ENCODE data around the gene UCP2.

Gene UCP2

DNA sequence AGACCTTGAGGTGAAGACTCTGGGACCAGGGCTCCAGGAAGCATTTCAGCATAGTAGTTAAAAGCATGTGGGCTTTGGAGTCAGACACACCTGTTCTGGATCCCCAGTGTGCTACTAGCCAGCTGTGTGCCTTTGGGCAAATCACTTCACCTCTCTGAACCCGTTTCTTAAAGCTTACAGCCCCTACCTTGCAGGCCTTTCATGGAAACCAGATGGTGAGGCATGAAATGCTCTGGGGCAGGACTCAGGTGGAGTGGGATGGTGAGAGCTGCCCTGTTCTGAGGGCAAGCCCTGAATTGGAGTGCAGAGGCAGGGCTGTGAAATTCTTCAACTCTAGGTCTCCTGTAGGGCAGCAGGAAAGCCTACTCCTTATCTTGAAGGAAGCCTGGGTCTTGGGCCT is 10.5 kb downstream of the UCP2 start:
- DNase-seq, result no peak

DNA sequence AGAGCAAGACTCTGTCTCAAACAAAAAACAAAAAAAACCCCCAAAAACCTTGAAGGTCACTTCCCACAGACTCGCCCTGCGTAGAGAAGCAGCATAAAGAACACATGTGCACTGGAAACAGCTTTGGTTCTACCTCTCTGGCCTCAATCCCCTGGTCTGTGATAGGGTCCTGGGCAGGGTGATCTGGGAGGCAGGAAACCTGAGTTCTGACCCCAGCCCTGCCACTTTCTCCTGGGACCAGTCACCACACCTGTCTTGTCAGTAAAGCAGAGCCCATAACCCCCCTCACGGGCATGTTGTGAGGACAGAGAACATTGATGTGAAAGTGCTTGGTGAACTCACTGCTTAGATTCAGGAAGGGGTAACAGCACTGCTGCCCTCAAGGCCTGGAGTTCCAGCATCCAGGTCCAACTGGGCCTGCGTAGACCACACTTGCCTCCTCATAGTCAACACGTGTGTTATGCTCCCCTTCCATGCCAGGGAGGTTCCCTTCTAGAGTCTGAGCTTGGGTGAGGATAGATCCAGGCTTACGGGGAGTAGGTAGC is 11.4 kb downstream of the UCP2 start:
- no peak for DNase-seq

DNA sequence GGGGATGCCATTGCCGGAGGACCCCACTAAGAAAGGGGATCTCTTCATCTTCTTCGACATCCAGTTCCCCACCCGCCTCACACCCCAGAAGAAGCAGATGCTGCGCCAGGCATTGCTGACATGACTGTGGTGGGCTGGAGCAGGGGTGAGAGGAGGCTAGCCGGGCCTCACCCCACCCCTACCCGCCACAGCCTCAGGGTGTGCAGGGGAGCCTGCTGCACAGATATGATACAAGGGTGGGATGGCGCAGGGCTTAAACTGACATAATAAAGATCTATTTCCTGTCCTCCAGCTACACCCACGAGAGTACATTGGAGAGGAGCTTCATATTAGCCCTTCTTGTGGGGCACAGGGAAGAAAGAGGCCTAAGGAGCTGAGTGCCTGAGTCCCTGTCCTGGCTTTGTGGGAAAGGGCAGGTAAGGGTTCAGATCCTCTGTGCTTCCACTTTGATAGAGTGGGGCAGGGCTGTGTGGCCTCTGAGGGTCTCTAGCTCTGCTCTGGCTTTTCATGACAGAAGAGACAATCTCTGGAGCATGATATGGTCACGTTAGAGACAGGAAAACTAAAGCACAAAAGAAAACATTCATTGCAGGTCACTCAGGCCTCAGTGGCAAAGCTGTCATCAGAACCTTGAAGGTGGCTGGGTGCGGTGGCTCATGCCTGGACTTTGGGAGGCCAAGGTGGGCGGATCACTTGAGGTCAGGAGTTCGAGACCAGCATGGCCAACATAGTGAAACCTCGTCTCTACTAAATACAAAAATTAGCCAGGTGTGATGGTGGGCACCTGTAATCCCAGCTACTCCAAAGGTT is 12.4 kb downstream of the UCP2 start:
- no peak for DNase-seq

DNA sequence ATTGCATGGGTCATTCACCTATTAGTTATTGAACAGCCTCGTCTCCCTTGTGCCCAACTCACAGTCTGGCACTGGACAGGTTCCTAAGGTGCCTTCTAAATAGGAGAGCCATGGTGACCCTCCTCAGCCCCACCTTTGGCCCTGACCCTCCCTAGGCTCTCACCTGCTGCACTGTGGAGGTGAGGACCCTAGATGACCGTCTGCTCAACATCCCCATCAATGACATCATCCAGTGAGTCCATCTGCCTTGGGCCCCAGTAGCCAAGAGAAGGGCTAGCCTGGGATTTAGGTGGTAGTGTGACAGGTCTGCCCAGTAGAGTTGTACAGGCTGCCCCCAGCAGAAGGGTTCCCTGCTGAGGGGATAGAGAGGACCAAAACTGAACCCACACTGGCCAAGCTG is 13.6 kb downstream of the UCP2 start:
- DNase-seq, result no peak

DNA sequence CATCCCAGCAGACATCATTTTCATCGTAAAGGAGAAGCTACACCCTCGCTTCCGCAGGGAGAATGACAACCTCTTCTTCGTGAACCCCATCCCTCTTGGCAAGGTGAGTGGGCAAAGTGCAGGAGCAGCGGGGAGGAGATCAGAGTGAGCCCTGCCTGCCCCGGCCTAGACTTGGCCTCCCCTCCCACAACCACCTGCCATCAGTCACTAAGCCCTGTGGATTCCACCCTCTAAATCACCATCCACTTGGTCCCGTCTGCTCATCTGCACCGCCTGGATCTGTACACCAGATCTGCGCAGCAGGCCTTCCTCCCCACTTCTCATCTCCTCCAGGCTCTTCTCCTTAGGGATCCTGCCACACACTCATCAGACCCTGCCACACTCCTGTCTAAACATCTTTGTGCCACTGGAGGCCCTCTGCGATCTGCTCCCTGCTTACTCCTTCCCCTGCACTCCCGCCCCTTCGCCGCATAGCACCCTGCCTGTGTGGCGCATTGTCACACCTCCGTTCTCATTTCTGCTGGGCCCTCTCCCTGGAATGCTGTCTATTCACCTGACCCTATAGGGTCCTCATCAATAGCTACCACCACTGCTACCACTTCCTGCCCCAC is 14.2 kb downstream of the UCP2 start:
- DNase-seq, result no peak

DNA sequence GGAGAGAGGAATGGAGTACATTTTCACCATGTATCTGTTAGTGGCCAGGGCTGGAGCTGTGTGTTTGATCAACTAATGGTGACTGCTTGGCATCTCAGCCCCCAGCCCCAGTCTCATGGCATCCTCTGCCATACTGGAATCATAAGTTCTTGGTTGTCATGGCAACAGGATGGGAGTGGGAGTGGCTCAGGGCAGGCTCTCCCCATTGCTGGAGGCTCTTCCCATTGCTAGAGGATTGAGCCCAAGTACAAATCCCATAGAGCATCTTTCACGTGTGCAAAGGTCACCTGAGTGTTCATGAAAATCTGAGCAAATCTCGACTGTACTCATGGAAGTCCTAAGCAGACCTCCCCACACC is 16.9 kb downstream of the UCP2 start:
- DNase-seq, result no peak

DNA sequence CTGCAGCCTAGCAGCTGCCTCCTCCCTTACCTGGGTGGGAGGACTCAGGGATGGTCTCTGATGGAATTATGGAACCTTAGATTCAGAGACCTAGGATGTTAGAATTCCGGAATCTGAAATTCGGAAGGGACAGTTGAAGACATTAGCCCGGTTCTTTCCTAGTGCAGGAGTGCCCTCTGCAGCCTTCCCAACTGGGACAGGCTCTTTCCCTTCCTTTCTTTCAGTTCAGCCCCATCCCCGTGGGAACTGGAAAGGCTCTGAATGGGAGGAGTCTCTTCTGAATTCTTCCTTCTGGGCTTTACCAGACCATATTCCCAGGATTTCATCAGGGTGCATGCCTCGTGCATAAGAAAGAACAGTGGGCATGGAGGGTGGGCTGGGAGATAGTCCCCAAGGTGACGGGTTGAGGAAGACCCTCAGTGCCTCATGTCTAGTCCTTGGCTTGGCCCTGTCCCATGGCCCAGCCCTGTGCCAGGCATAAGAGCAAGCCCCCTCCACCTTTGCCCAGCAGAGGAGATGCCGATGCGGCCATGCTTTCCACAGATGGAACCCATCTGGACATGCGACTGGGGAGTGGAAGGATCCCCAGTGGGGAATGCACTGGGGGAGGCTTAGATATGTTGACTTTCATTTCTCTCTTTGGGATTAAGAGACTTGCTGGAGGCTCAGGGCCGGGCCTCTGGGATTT is 17.4 kb downstream of the UCP2 start:
- no peak for DNase-seq

DNA sequence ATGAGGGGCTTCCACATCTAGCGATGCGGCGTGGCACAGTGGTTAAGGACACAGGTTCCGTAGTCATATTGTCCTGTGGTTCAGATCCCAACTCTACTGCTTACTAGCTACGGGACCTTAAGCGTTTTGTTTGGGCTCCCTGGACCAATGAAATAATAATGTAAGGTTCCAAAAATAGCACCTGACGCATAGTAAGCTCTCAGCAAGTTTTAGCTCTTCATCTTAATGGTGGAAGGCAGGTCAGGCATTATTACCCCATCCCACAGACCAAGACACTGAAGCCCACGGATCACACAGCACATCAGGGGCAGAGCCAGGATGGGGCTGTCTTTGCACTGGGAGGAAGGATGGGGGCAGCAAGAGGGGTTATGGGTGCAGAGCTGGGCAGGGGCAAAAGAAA is 18.8 kb downstream of the UCP2 start:
- no peak for DNase-seq

DNA sequence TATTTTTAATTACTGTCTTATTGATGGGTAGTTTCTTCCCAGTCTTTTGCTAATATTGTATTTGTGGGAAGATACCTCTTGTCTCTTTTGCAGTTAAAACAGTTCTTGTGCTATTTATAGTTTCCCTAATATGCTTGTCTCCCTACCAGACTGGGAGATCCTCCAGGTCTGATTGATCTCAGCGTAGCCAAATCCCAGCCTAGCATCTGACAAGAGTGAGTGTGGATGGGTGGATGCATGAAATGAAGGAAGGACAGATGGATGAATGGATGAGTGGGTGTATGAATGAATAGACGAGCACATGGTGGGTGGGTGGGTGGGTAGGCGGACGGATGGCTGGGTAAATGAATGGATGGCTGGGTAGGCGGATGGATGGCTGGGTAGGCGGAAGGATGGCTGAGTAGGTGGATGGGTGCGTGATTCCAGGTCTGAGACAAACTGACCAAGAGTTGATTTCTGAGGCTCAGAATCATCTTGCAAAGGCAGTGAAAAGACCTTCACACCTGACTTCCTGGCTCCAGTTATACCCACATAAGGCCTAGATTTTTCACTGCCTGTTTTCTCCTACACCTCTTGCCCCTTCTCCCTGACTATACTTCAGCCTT is 20.4 kb downstream of the UCP2 start:
- no peak for DNase-seq

DNA sequence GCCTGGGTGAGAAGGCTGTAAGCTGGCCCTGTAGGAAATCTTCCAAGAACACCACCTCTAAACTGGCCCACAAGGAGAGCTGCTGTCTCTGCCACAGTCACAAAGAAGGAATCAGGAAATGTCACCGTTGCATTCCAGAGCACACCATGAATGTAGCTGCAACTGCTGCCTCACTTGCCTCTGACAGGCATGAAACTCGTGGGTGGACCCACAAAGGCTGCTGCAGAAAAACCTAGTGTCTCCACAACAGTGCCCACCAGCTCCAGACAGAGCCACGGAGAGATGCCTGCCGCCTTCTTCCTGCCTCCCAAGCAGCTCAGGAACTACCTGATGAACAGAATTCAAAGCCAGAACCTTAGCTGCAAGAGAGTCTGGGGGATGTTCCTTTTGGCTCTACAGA is 21.3 kb downstream of the UCP2 start:
- DNase-seq, result no peak

DNA sequence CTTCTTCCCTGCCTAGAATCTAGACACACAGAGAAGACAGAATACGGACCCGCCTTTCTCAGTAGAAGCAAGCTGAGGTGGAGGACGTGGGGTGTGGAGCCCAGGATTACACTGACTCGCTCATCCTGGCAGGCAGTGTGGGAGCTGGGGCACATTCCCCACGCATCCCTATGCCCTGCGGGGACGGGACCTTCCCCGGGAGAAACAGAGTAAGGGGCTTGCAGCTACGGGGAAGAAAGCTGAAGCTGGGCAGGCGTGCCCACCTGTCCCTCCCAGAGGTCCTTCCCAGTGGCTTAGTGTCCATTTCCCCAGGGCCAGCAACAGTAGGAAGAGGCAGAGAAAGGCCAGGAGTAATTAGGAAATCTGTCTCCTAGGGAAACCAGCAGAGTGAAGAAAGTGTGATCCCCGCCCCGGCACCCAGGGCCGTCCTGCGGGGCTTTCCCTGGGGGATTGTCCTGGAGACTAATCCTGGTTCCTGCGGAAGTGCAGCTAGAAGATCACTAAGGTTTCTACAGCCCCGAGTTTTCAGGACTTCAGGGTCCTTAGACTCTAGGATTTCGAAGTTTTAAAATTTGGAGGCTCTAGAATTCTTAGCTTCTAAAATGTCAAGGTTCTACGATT is 24.0 kb downstream of the UCP2 start:
- no peak for DNase-seq

DNA sequence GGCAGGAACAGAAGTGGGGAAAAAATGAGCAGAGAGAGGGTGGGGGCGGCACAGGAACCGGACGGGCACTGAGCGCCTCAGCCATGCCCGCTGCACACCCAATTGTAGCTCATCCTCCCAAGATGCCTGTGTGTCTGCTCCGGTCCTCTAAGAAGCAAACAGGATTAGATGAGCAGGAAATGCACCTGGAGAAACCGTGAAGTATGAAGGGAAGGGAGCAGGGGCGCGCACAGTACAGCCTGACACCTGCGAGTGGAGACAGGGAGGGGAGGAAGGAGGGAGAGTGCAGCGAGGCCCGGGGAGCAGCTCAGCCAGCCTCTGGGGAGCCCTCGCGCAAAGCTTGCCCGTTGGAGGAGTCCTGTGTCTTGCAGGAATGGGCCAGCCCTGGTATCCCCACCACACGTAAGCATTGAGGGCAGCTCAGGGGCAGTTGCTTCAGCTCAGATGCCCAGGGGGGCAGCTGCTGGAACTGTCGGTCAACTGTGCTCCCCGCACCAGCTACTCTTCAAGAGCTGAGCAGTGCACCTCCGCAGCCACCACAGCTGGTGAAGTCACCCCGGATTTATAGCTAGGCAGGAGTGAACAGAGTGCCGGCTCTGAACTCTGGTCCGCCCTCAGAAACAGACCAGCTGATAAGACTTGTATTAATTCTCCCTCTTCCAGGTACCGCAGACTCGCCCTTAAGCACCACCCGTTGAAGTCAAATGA is 24.8 kb downstream of the UCP2 start:
- DNase-seq, result no peak

DNA sequence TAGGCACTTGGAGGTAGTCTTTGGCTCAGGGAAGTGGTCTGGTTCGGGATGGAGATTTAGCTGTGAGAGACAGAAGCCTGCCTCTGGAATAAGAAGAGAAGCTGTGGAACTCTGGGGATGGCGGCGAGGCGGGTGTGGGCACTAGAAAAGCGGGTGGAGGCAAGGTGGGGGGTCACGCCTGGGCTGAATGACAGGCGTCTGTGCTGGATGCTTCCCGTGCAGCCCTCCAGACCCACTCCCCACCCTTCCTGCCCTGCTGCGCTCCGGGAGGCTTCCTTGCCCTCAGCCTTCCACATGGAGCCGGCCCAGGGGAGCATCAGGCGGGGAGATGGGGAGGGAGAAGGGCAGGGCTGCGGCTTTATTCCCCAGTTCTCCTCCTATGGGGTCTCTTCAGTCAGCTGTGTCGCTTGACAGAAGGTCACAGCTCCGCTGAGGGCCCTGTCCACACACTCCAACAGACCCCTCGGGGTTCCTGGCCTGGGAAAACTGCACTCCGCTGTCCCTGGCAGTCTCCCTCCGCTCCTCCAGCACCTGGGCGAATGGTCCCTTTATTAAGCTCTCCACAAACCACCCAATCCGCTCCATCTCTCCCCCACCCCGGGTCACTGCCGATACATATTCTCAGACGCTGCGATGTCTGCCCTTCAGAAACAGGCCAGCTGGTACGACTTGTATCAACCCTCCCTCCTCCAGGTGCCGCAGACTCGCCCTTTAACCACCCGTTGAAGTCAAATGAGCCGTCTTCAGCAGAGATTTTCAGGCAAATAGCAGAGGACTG is 25.6 kb downstream of the UCP2 start:
- DNase-seq, result no peak

DNA sequence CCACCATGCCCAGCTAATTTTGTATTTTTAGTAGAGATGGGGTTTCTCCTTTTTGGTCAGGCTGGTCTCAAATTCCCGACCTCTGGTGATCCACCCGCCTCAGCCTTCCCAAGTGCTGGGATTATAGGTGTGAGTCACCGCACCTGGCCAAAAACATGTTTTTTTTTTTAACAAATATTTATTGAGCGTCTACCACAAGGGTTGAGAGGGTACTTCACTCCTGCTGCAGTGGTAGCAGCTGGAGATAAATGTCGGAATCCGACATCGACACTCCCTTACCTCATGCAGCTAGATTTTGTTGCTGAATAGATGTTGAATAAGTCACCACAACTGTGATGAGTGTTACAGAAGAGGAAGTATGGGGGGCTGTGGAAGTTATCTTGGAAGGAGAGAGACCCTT is 30.8 kb downstream of the UCP2 start:
- no peak for DNase-seq

DNA sequence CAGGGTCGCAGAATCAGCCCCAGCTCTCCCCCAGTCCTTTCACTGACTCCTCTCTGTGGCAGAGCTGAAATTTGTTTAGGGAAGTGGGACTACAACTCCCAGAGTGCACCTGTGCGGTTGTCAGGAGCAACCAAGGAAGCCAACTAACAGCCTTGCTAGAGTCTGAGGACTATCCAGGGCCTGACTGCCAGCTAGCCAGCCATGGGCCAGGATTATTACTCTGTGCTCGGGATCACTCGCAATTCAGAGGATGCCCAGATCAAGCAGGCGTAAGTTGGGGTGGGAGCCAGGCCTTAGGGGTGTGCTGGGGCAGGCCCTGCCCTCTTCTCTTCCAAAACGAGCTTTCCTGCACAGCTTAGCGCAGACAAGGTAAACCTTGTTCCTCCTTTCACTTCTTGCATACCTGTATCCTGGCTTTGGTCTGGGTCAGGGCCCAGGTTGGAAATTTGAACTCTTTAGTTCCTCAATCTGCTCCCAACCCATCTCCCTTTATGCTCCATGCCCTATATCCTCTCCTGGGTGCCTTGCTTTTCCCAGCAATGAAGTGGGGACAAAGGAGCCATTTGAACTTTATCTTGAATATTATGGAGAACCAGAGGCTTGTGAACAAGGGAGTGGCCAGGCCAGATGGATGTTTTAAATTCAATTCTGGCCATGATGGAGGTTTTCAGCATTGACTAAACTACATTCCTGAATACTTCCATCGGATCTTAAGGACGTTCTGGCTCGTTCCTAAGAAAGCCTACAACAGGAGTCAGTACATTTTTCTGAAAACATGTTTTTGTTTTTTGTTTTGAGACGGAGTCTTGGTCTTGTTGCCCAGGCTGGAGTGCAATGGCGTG is 31.6 kb downstream of the UCP2 start, which contains the start of gene DNAJB13:
Gene DNAJB13, plus strand, starts transcription at position 158 of the 842 bp plus-strand sequence. Its CDS starts 44 bp downstream, at position 202.
- no peak for DNase-seq

DNA sequence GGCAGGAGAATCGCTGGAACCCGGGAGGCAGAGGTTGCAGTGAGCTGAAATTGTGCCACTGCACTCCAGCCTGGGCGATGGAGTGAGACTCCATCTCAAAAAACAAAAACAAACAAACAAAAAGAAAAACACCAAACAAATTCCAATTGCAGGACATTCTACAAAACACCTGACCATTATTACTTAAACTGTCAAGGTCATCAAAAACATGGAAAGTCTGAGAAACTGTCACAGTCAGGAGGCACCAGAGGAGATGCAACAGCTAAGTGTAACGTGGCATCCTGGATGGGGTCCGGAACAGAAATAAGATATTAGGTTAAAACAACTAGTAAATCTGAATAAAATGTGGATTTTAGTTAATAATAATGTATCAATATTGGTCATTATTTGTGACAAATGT is 32.7 kb downstream of the UCP2 start:
- DNase-seq, result no peak

DNA sequence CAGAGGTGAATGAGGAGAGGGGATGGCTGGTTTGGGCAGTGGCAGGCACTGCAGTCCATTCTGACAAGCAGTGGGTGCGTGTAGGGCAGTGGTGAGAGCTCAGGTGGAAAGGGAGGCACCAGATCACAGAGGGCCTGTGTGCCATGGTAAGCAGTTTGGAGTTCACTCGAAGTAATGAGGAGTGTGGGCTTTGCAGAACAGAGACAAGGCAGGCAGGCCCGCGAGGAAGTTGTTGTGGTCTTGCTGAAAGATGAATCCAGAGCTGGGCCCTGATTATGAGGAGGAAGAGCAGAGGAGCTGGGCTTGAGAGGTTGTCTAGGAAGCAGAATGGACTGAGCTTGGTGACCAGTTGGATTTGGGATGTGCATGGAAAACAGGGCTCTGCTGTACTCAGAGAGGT is 33.4 kb downstream of the UCP2 start:
- no peak for DNase-seq

DNA sequence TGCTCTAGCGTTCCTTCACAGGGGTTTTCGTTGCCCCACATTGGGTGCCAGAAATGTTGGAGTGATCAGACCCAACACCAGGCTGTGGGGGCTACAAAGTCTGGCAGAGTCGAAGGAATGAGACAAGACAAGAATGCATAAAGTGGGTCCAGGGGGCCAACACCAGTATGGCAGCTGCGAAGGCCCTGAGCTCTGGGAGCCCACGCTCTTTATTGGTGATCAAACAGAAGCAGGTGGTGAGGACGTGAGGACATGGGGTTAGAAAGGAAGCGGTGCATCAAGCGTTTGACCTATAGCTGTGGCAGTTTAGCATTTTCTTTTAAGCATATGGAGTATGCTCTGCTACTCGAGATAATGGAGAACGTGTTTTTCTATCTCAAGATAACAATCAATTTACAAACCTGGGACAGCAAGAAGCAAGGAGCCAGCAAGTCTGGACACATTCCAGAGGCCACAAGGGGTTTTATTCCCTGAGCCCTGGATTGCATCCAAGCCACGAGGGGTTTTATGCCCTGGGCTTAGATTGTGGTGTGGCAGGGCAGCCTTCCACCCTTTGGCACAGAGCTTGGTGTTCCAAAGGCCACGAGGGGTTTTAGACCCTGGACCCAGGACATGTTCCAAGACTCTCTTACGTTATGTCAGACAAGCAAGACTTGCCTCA is 35.7 kb downstream of the UCP2 start:
- no peak for DNase-seq

DNA sequence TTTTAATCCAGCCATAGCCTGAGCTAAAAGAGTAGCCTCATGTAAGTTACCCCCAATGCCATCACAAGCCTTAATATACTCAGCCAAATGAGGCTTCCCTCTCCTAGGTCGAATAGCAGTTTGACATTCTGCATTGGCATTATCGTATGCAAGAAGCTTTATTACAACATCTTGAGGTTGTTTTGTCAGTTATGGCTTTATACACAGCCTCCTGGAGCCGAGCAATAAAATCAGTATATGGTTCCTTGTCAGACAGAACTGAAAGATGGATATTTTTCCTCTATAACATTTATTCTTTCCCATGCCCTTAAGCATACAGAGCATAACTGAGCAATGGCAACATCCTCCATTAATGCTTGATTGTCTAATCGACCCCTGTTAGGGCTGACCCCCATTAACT is 37.2 kb downstream of the UCP2 start:
- DNase-seq, result no peak

Data from right kidney (tissue), 1 donor.